Activated T-helper 2 cell treated with anti-CD3 and anti-CD28 coated beads, Interferon-gamma antibody, Interleukin-2, Interleukin-4, amounts not matched to agents 10 μg/mL and 5 μg/mL and 100 μg/mL, durations not matched to agents 14 hours and 24 hours and 36 hours (primary cell): Measurements from ENCODE around the gene USP40. TPM values are rescaled to one million over a fixed set of nuclear protein-coding genes. Genes with fewer than 3 reads are reported as not detected.

ENCODE experiments used
- DNase-seq: peaks from one replicate; pipeline ENCODE4 v3.0.0; 2021; ENCODE audit warnings: low spot score
- H3K27ac Mint-ChIP-seq: one replicate; pipeline ENCODE4 v1.8.0; 2021; ENCODE audit warnings: mixed read lengths
- H3K27me3 Mint-ChIP-seq: one replicate; pipeline ENCODE4 v1.8.0; 2021; ENCODE audit warnings: low read depth, mixed read lengths
- H3K36me3 Mint-ChIP-seq: one replicate; pipeline ENCODE4 v1.8.0; 2021; ENCODE audit warnings: low read depth, mixed read lengths
- H3K4me1 Mint-ChIP-seq: one replicate; pipeline ENCODE4 v1.8.0; 2021; ENCODE audit warnings: low read depth, mixed read lengths
- H3K4me3 Mint-ChIP-seq: one replicate; pipeline ENCODE4 v1.8.0; 2021; ENCODE audit warnings: low read depth, mild to moderate bottlenecking, moderate library complexity, mixed read lengths
- H3K9me3 Mint-ChIP-seq: one replicate; pipeline ENCODE4 v1.8.0; 2021; ENCODE audit warnings: mixed read lengths
- intact Hi-C: fragments of 100-400 bp; cut with micrococcal nuclease; formaldehyde crosslinking; loops from one replicate; pipeline ENCODE4 v1.15.1; 2023
- total RNA-seq: library from RNA; stranded (reverse); gene quantifications from 2 replicates; pipeline ENCODE4 v1.2.3, GENCODE V29; 2022

USP40 gene
- total RNA-seq, 1 donor from 2014 or later: 9.5 TPM

DNA sequence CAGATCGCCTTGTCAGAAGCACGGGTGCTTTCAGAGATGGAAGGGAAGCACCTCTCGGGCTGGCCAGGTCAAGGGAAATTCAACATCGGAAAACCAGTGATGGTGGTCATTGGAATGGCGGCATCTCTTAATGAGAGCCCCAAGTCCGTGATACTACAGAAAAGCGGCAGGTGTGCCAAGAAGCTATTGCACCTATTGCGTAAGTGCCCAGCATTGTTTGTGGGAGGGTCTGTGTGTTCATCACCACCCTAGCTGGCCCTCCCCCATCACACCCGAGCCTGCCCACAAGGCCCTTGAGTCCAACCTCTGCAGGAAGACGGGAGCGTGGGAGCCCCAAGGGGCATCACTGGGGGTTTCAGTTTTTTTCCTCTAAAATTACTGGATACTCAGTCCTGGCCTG is 111.6 kb downstream of the USP40 start:
- no peak overlapping the region for H3K4me3 Mint-ChIP-seq
- no peaks in the 10 kb centered on the region for H3K27me3 Mint-ChIP-seq
- intact Hi-C loops: no loop called here
- peaks cover 37% of the 10 kb centered on the region for H3K36me3 Mint-ChIP-seq
- H3K4me1 Mint-ChIP-seq: no peaks in the 10 kb centered on the region
- no peak overlapping the region for H3K27ac Mint-ChIP-seq
- no peak for DNase-seq
- no peaks in the 10 kb centered on the region for H3K9me3 Mint-ChIP-seq

- intact Hi-C loops: no loop called here
- H3K4me3 Mint-ChIP-seq: no peak overlapping the region
- DNase-seq: no peak
- no peaks in the 10 kb centered on the region for H3K4me1 Mint-ChIP-seq
- H3K27ac Mint-ChIP-seq: no peak overlapping the region
- H3K27me3 Mint-ChIP-seq: no peaks in the 10 kb centered on the region
- peaks cover 37% of the 10 kb centered on the region for H3K36me3 Mint-ChIP-seq
- no peaks in the 10 kb centered on the region for H3K9me3 Mint-ChIP-seq
Measured at GRCh38 chr2:233453916-233454315, 112.7 kb downstream of the USP40 start.

- DNase-seq: no peak
- Mint-ChIP-seq H3K4me1 (no peaks in the 10 kb centered on the region), H3K27ac (no peak overlapping the region), H3K4me3 (no peak overlapping the region), H3K36me3 (peaks cover 39% of the 10 kb centered on the region), H3K9me3 (no peaks in the 10 kb centered on the region), H3K27me3 (no peaks in the 10 kb centered on the region)
- intact Hi-C loops: no loop called here
Measured at GRCh38 chr2:233453111-233453915, 113.3 kb downstream of the USP40 start.

DNA sequence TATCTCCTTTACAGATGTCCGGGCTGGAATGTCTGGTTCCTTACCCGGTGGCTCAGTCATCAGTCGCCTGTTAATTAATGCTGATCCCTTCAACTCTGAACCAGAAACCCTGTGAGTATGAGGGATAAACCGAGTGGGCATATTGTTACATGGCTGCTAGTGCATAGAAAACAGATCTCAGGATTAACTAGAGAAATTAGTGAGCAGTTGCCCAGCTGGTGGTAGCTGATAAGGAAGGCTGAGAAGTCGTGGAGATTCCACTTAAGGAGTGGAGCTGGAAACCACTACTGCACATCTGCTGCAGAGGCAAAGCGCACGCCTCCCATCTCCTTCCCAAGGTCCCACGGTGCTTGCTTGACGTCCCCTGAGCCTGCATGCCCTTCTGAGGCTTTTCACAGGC is 114.6 kb downstream of the USP40 start:
- H3K4me1 Mint-ChIP-seq: no peaks in the 10 kb centered on the region
- H3K4me3 Mint-ChIP-seq: no peak overlapping the region
- intact Hi-C loops: no loop called here
- peaks cover 36% of the 10 kb centered on the region for H3K36me3 Mint-ChIP-seq
- DNase-seq: no peak
- no peaks in the 10 kb centered on the region for H3K9me3 Mint-ChIP-seq
- H3K27me3 Mint-ChIP-seq: no peaks in the 10 kb centered on the region
- no peak overlapping the region for H3K27ac Mint-ChIP-seq

- Mint-ChIP-seq H3K9me3 (no peaks in the 10 kb centered on the region), H3K36me3 (peaks cover 34% of the 10 kb centered on the region), H3K27ac (no peak overlapping the region), H3K4me3 (no peak overlapping the region), H3K27me3 (no peaks in the 10 kb centered on the region), H3K4me1 (no peaks in the 10 kb centered on the region)
- intact Hi-C loops: no loop called here
- DNase-seq: no peak
Measured at GRCh38 chr2:233450864-233451575, 115.6 kb downstream of the USP40 start.

- DNase-seq: no peak
- intact Hi-C loops: loop anchor here (10.0 kb wide), 2 partner anchors 65 to 175 kb away; no protein-coding TSS in a partner anchor
- Mint-ChIP-seq H3K27me3 (no peaks in the 10 kb centered on the region), H3K27ac (no peak overlapping the region), H3K4me3 (no peak overlapping the region), H3K9me3 (no peaks in the 10 kb centered on the region), H3K36me3 (peaks cover 36% of the 10 kb centered on the region), H3K4me1 (no peaks in the 10 kb centered on the region)
Measured at GRCh38 chr2:233449921-233450863, 116.4 kb downstream of the USP40 start.

DNA sequence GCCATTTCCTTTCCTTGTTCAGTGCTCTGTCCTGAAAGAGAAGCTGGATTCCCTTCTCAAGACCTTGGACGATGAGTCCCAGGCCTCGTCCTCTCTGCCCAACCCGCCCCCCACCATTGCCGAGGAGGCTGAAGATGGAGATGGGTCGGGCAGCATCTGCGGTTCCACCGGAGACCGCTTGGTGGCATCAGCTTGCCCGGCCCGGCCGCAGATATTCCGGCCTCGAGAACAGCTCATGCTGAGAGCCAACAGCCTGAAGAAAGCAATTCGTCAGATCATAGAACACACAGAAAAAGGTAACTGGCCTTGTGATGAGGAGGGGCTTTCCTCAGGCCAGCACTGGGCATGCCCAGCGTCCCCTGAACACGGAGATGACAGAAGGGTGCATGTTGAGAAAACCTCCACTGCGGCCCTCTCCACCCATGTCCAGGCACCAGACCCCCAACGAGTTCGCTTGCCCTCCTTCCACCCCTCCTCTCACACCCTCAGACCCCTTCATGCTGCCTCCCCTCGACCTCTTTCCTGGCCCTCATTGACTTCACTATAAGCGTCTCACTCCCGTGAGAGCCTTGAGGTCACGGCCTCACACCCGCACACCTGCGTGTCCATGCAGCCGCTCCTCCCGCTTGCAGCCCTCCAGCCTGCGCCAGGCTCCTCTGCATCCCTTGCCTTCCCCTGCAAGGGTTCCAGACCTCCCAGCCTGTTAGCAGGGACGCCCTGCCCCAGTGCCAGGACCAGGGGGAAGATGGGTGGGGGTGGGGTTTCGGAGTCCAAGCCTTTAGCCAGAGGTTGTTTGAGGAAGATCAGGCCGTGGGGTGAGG is 117.3 kb downstream of the USP40 start:
- Mint-ChIP-seq H3K4me1 (no peaks in the 10 kb centered on the region), H3K36me3 (peaks cover 39% of the 10 kb centered on the region), H3K9me3 (no peaks in the 10 kb centered on the region), H3K27me3 (no peaks in the 10 kb centered on the region), H3K4me3 (no peak overlapping the region), H3K27ac (no peak overlapping the region)
- intact Hi-C loops: loop anchor here (10.0 kb wide), 2 partner anchors 64 to 174 kb away; no protein-coding TSS in a partner anchor
- DNase-seq: no peak

DNA sequence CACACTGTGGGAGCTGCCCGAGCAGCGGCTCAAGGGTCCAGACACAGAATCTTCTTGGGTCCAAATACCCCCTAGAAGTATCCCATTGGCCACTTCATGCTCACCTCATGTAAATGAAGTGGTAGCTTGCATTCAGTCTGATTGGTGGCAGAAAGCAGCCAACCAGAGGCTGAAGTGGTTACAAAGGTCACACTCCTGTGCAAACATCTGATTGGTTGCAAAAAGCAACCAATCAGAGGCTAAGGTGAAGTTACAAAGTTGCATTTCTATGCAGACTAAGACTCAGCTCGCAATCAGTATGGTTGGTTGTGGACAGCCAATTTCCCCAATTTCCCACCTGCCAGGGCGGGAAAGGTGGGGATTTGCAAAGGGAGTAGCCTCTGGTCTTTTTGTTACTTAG is 118.0 kb downstream of the USP40 start:
- peaks cover 41% of the 10 kb centered on the region for H3K36me3 Mint-ChIP-seq
- H3K4me1 Mint-ChIP-seq: no peaks in the 10 kb centered on the region
- intact Hi-C loops: loop anchor here (10.0 kb wide), 2 partner anchors 64 to 174 kb away; no protein-coding TSS in a partner anchor
- no peaks in the 10 kb centered on the region for H3K27me3 Mint-ChIP-seq
- no peak overlapping the region for H3K27ac Mint-ChIP-seq
- no peaks in the 10 kb centered on the region for H3K9me3 Mint-ChIP-seq
- no peak overlapping the region for H3K4me3 Mint-ChIP-seq
- DNase-seq: no peak

DNA sequence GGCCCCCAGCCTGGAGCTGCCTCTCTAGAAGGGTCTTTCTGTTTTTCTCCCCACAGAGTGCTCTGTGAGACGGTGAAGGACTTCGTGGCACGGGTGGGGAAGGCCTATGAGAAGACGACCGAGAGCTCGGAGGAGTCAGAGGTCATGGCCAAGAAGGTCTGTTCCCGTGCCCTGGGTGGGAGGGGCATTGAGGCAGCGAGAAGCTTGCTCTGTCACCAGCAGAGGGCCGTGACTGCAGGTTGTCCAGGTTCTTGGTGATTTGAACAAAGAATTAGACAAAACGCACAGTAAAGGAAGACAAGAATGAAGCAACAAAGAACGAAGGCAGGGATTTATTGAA is 118.4 kb downstream of the USP40 start:
- Mint-ChIP-seq H3K9me3 (no peaks in the 10 kb centered on the region), H3K4me1 (peaks cover 4% of the 10 kb centered on the region), H3K27ac (no peak overlapping the region), H3K4me3 (no peak overlapping the region), H3K27me3 (no peaks in the 10 kb centered on the region), H3K36me3 (peaks cover 42% of the 10 kb centered on the region)
- no peak for DNase-seq
- intact Hi-C loops: loop anchor here (10.0 kb wide), 2 partner anchors 63 to 173 kb away; no protein-coding TSS in a partner anchor

DNA sequence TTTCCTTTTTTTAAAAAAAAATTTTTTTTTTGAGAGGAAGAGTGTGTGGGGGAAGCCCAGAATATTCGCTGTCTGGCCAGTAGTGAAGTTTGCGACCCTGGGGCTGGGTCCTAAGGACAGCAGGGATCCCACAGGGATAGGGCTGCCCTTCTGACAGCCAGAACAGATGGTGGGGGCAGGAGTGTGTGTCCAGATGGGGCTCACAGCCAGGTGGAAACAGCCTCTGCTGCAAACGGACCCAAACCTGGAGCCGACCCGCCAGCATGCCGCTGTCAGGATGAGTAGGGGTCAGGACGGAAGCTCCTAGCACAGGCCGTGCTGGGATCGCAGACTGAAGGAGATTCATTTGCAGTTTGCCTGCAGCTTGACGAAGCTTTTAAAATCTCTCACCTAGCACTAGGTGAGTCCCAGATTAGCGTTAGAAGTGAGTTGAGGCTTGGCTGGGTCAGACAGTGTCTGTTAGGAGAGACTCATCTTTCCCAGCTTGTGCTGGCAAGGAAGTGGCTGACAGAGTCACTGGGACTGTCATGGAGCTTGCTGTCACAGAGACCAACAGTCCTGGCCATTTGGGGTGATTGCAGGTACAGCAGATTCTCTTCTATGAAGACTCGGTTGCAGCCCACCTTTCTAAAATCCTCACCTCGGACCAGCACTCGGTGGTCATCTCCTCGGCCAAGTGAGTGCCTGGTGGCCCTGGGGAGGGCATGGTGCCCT is 118.9 kb downstream of the USP40 start:
- Mint-ChIP-seq H3K4me3 (no peak overlapping the region), H3K9me3 (no peaks in the 10 kb centered on the region), H3K4me1 (peaks cover 6% of the 10 kb centered on the region), H3K36me3 (peaks cover 46% of the 10 kb centered on the region), H3K27ac (no peak overlapping the region), H3K27me3 (no peaks in the 10 kb centered on the region)
- no peak for DNase-seq
- intact Hi-C loops: loop anchor here (10.0 kb wide), 2 partner anchors 63 to 173 kb away; no protein-coding TSS in a partner anchor

DNA sequence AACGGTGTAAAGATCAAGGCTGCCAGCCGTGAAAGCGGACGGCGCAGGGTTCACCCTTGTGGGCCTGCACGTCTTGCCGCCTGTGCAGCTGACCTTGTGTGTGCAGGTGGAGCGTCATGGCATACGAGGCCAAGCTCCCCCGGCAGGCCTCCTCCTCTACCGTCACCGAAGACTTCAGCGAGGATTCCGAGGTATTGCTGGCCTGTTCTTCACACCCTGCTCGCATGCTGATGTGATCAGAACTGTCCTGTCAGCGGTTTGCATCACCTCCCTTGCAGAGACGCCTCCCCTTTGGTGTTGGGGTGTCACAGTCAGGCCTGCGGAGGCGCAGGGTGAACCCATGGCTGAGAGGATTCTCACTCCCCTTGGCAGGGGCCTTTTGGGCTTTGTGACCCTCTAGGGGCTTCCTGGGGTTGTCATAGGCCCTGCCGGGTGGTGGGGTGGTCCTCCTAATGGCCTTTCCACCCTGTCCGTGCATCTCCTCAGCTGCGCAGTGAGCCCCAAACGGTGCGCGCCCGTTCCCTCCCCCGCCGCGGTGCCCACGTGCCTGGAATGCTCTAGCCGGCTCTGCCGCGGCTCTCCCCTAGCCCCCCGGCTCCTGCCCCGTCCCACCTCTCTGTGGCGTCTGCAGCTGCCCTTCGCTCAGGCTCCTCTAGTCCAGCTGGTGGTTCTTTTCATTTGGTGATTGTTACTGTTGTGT is 119.8 kb downstream of the USP40 start:
- Mint-ChIP-seq H3K9me3 (no peaks in the 10 kb centered on the region), H3K4me3 (no peak overlapping the region), H3K27ac (no peak overlapping the region), H3K4me1 (peaks cover 6% of the 10 kb centered on the region), H3K27me3 (no peaks in the 10 kb centered on the region), H3K36me3 (peaks cover 46% of the 10 kb centered on the region)
- DNase-seq: no peak
- intact Hi-C loops: loop anchor here (10.0 kb wide), 2 partner anchors 62 to 172 kb away; no protein-coding TSS in a partner anchor
